ACHN (cell line): ENCODE data around the gene LCP2.

Source experiments
- DNase-seq: peaks from one replicate; pipeline ENCODE4 v3.0.0-alpha.2; 2015
- in situ Hi-C: cut with HindIII; loops from 2 replicates; pipeline ENCODE4 v1.10.0; 2017; ENCODE audit warnings: low sequenced_read_pairs, low pct_ligation_motif_present, low pct_unique_long_range_greater_than_20kb

LCP2 gene

DNA sequence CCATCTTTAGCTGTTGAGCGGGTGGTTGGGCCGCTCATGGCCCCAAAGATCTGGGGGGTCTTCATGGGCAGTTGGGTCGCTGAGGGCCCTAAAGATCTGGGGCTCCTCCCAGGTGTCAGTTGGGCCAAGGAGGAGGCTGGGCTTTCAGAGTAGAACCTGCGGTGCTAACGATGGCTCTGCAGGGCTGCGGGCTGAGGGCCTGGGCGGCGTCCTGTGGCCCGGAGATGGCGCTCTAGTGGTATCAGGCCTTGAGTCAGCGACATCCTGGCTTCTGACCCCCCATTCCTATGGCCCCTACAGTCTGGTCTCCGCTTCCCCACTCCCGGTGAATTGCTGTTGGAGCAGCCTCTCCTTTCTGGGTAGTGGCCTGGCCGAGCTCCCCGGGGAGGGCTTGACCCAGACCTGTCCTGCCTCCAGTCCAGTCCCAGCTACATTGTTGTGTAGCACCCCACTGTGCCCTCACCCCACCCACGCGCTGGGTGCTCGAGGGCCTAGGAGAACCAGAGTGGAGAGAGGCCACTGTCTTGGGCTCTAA lies 64.2 kb downstream of the LCP2 start:
- no peak for DNase-seq
- in situ Hi-C loops = no loop called here

DNA sequence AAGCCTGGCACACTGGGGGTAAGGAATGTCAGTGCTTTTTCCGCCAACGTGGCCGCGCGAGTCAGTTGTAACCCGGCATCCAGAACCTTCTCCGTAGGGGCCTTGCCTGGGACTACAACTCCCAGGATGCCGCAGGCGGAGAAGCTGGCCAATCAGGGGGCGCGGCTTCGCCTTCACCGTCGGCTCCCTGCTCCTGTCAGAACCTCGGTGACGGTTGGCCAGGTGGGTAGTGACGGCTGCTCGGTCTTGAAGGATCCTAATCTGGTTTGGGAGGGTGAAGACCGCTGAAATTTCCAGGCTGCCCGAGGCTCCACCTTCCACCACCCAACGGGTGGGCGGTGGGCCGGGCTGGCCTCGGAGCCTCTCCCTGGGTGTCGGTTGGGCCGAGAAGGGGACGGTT lies 64.8 kb downstream of the LCP2 start, which contains the start of gene C5orf58:
C5orf58 (plus strand) TSS at position 200 of the 400 bp plus-strand sequence. CDS start 1,992 bp downstream, outside the sequence.
- in situ Hi-C loops = no loop called here
- DNase-seq = no peak

DNA sequence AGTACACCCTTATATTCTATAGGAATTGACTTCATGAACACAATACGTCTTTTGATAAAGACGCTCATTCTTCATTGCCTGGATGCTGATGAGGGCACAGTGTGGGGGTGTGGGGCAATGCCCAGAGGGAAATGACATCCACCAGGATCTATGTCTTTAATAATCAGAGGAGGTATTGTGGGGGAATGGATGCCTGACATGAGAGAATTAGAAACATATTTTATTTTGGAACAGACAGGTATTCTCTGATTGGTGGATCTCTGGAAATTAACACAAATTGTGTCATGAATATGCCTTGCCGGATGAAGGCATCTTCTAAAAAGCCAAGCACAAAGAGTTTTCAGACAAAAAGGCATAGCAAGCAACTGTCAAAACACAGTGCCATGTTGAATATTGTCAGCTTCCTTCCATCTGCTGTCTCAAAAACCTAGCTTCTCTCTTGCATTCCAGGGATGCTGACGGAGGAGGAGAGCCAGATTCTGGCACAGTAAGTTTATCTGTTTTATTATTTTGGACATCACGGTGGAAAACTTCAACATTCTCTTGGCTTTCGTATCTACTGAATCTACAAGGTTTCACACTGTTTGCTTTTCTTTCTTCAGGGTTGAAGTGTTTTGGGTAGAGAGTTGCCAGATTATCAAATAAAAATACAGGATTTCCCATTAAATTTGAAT lies 68.7 kb downstream of the LCP2 start:
- no peak for DNase-seq
- in situ Hi-C loops = no loop called here

DNA sequence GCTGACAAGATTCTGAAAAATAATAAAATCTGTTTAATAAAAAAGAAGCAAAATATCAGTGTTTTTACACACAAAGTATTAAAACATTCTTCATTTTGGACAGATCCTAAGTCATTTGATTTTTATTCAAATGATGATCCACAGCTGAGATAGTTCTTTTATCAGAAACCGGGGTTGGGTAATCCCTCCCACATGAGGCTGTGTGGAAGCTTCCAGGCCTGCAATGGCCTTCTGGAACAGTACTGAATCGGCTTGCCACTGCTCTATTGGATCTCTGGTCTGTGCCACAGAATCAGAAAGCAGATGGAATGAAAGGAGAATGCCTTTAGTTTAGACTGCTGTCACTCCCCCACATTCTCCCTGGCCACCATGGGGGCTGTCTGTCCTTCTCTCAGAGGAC lies 70.9 kb downstream of the LCP2 start:
- in situ Hi-C loops = no loop called here
- no peak for DNase-seq

DNA sequence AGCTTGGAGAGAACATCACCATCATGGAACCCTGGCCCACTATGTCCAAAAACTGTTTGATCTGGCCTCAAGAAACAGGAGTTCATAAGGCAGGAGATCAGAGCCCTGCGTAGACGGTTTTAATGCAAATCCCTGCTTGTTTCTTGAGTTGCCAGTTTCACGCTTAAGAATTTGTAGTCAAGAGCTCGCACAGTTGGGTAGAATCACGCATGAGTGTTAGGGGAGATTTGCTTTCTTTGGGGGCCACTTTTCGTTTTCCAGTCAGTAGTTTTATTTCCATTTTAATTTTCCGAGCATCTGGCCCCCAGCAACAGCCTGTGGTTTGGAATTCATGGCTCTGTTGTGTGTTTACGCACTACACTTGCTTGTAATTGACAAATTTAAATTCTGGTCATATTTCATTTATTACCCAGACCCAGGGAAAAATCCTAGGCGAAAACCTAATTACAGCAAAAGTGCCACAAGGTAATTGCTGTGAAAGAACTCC lies 71.4 kb downstream of the LCP2 start:
- in situ Hi-C loops = no loop called here
- no peak for DNase-seq

DNA sequence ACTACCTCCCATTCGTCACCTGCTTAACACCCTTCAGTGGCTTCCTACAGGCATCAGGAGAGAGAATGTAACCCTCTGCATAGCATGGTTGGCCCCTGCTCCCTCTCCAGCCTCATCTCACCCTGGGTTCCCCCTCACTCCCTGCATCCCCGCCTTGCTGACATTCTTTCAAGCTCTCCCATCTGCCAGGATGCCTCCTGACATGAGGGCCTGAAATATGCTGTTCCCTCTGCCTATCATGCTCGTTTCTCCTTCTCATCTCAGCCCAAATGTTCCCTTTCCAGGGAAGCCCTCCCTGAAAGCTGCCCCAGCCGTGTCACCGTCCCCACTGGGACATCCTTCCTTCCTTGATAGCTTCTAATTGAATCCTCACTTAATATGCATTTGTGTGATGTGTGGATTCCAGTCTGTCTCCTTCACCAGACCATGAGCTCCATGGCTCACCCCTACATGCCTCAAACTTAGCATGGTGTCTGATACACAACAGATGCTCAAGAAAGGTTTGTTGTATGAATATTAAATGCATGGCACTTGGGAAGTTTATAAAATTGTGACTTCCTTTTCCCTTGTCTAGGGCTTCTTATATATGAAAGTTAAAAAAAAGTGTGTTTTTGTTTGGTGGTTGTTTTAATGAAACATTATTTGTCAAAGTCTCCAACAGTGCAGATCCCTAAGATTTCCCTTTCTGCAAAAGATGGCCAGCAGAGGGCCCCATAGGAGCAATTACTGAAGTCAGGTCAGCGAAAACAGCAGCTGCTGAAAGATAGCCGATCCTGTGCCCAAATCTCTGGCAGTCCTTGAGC lies 72.0 kb downstream of the LCP2 start:
- in situ Hi-C loops = no loop called here
- DNase-seq = peak; percentile 52

DNA sequence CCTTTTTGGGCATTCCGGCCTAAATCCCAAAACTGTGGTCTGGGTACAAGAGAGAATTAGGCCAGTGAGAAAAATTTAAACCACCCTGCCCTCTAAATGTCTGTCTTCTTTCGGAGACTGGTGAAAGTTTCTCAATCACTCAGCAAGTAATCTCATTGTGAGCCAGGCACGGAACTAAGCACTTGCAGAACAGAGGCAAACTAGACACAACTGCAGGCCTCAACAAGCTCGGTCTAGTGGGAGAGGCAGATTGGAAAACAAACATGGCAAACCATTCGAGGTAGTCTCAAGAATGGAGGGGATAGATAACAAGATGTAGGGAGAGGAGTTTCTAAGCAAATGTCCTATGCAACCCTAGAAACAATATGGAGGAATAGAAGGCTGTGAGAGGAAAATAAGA lies 73.7 kb downstream of the LCP2 start:
- no peak for DNase-seq
- in situ Hi-C loops = loop anchor here (25.0 kb wide), 1 partner anchor 137 kb away; no protein-coding TSS in a partner anchor

DNA sequence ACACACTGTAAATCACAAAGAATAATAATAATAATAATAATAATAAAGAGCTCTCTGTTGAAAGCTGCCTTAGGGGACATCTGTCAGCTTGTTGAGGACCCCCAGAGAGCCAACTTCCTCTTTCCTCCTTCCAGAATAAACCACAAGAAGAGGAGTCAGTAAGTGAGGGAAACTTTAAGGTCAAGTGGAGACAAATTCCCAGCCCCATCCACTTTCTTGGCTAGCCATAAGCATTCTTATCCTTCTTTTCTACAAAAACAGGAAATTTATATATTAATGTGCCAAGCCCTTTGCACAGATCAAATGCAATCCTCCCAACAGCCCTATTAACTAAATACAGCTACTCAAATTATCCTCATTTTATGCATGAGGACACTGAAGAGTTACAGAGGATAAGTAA lies 74.2 kb downstream of the LCP2 start:
- in situ Hi-C loops = loop anchor here (25.0 kb wide), 1 partner anchor 136 kb away; no protein-coding TSS in a partner anchor
- no peak for DNase-seq

DNA sequence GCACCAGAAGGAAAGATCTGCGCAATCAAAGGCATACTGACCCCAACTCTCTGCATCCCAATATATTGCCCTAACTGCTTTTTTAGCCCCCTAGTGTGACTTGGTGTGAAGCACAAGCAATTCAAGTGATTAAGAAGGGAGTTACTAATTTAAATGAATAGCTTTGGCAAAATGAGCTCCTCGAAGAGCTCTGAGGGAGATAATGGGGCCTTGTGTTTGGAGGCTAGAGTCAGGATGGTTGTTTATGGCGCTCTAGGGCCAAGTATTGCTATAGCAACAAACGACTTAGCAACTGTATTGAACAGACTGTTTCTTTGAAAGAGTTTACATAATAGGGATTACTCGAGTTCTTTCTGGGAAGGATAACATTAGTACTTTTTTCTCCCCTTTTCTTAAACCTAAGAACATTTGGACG lies 76.2 kb downstream of the LCP2 start:
- no peak for DNase-seq
- in situ Hi-C loops = loop anchor here (25.0 kb wide), 1 partner anchor 134 kb away; no protein-coding TSS in a partner anchor

DNA sequence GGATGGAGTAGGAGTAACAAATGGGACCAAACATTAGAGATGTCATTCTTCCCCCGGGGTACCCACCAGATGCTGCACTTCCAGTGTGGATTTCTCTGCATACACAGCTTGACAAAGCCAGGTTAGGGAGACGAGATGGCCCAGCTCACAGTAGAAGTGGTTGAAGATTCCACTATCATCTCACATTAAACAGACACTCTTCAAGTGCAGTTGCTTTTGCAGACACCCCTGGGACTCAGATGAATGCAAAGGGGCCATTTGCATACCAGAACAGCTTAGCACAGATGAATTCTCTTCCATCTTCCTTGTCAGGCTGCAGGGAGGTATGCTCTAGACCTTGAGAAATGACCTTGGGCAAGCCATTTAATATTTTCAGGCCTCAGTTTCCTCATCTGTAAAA lies 77.4 kb downstream of the LCP2 start:
- in situ Hi-C loops = loop anchor here (25.0 kb wide), 1 partner anchor 133 kb away; no protein-coding TSS in a partner anchor
- DNase-seq = no peak

DNA sequence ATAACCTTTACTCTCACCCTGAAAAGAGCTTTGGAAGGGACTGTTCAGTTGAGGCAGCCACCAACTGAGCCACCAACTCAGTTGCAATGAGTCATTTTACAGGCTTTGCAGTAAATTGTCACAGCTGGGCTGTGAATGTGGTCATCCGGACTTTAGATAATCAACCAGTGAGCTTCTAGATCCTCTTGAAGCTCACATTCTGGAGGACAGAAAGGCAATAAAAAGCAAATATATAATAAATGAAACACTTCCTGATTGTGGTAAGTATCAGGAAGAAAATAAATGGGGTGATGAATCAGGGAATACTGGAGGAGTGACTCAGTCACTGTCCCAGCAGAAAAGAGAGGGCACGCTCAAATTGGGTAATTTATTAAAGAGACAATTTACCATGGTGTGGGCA lies 78.0 kb downstream of the LCP2 start:
- in situ Hi-C loops = loop anchor here (25.0 kb wide), 1 partner anchor 132 kb away; no protein-coding TSS in a partner anchor
- peak; percentile 56 for DNase-seq

DNA sequence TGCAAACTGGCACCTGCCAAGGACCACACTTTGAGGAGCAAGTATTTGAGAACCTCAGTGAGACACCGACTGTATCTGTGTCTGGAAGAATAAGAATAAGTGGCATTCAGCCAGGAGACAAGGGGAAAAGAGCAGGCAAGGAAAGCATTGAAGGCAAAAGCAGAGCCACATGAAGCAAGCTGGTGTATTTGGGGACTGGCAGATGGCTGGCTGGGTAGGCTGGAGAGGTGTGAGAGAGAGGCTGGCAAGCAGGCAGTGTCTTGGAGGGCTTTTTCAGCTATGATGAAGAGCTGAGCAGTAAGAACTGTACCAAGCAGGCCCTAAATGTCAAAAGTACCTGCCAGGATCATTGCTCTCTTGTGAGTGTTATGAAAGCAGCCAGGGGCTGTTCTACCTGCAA lies 78.9 kb downstream of the LCP2 start:
- in situ Hi-C loops = loop anchor here (25.0 kb wide), 1 partner anchor 131 kb away; no protein-coding TSS in a partner anchor

DNA sequence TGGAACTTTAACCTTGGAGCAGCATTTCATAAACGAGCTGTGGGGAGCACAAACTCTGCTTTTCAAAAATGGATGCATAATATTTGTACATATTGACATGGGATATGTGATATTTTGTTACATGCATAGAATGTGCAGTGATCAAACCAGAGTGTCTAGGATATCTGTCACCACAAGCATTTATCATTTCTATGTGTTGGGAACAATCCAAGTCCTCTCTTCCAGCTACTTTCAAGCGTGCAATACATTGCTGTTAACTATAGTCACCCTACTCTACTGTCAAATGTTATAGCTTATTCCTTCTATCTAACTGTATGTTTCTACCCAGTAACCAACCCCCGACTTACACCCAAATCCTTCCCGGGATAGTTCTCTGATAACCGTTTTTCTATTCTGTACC lies 79.7 kb downstream of the LCP2 start:
- in situ Hi-C loops = loop anchor here (25.0 kb wide), 1 partner anchor 131 kb away; no protein-coding TSS in a partner anchor
- DNase-seq = no peak

More for the DNA sequence above, 78.9 kb downstream of the LCP2 start:
- no peak for DNase-seq

DNA sequence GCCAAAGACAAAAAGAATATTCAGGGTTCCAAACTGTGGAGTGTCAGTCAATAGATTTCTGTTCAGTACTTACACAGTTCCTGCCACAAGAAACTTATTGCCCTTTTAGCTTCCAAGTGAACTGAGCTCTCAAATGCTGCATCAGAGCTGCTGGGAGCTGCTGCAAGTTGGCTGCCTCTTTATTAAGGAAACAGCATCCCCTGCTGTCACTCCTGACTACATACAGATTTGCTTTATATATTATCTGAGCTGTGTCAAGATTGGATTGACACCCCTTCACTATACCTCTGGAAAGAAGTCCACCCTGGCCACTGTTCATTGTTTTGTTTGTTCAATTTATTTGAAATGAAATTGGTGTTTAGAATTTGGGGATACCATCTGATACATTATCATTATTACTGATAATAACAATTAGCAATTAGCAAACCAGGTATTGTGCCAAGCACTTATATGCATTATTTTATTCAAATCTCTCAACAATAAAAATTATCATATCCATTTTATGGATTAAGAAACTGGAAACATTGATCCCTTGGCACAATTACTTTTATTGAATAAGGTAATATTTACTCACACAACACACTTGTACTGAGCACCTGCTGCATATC lies 81.2 kb downstream of the LCP2 start:
- in situ Hi-C loops = loop anchor here (25.0 kb wide), 1 partner anchor 129 kb away; no protein-coding TSS in a partner anchor
- DNase-seq = peak; percentile 52

DNA sequence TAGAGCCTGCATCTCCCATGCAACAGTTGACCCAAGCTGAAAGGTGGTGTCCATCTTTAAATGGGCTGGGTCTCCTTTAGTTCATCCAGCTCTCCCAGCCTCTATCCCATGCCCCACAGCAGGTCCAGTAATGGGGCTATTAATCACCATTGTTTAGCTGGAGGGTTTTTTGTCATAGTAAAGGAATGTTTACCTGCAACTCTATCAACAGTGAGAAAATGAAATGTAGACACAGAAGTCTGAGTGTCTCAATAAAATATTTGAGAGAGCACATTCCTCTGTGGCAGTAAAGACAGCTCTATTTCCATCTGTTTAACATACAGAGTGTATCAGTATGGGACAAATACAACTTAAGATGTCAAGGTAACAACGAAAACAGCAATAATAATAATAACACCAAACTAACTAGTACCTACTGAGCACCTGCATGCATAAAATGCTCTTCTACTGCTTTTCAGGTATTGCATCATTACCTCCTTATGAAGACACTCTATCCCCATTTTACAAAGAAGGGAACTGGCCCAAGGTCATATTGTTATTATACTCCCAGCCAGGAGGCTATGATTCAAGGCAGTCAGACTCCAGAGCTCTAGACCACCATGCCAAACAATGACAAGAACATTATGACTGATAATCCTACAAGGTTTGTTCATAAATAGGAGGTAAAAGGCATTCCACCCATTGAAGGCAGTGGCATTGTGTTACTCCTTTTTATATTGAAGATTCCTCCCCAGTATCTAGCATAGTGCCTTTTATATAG lies 85.8 kb downstream of the LCP2 start:
- in situ Hi-C loops = loop anchor here (25.0 kb wide), 1 partner anchor 124 kb away; no protein-coding TSS in a partner anchor

DNA sequence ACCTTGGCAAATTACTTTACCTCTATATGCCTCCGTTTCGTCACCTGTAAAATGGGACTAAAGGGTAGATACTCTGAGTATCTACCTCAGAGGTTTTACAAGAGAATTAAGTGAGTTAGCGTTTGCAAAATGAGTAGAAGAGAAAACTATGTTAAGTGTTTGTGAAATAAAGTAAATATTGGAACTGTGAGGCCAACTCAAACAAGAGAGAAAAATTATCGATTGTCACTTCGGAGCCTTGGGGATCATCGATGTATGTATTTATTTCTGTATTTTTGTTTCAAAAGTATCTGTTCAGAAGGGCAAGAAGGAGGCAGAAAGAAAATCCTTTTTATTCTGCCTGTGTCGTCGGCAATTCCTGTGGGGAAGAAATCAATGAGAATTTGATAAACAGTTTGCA lies 90.6 kb downstream of the LCP2 start:
- in situ Hi-C loops = loop anchor here (25.0 kb wide), 1 partner anchor 120 kb away; no protein-coding TSS in a partner anchor
- DNase-seq = no peak

More for the DNA sequence above, 85.8 kb downstream of the LCP2 start:
- DNase-seq = no peak

DNA sequence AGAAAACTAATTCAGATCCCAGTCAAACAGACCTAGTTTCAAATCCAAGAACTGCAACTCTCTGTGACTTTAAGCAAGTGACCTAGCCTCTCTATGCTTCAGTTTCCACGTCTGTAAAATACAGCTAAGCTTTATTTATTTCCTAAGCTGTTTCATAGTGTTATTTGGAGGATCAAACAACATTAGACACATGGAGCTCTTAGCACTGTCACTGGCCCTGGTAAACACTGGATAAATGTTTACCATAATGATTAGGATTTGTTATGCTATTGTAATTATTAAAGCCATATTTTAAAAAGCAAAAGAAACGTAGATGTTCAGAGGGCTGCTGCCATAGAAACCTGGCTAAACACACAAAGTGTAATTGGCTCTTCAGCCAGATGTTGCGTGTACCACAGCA lies 91.4 kb downstream of the LCP2 start:
- in situ Hi-C loops = loop anchor here (25.0 kb wide), 1 partner anchor 119 kb away; no protein-coding TSS in a partner anchor
- no peak for DNase-seq

DNA sequence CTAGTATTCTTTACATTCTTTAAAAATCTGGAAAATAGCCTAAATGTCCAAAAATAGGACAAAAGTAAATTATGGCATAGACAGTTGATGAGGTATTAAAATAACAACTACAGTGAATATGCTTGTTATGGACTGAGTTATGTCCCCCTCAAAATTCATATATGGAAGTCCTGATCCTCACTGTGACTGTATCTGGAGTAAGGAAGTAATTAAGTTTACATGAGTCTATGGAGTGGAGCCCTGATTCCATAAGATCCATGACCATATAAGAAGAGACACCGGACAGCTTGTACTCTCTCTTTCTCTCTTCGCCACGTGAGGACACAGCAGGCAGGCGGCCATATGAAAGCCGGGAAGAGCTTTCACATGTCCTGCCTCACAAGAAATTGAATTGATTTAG lies 93.4 kb downstream of the LCP2 start:
- in situ Hi-C loops = loop anchor here (25.0 kb wide), 1 partner anchor 117 kb away; no protein-coding TSS in a partner anchor
- no peak for DNase-seq
